Fibroblast of the conjunctiva (primary cell): ENCODE data around the gene ST14.
"Not testable (repeated sequence)": the region's sequence is repeated elsewhere in the genome, so short reads cannot be mapped to it uniquely, and the experiment has no call there.

Experiments
- DNase-seq: peaks from one replicate; pipeline ENCODE4 v3.0.0-alpha.2; 2010; ENCODE audit warnings: low read depth

ST14 gene

DNA sequence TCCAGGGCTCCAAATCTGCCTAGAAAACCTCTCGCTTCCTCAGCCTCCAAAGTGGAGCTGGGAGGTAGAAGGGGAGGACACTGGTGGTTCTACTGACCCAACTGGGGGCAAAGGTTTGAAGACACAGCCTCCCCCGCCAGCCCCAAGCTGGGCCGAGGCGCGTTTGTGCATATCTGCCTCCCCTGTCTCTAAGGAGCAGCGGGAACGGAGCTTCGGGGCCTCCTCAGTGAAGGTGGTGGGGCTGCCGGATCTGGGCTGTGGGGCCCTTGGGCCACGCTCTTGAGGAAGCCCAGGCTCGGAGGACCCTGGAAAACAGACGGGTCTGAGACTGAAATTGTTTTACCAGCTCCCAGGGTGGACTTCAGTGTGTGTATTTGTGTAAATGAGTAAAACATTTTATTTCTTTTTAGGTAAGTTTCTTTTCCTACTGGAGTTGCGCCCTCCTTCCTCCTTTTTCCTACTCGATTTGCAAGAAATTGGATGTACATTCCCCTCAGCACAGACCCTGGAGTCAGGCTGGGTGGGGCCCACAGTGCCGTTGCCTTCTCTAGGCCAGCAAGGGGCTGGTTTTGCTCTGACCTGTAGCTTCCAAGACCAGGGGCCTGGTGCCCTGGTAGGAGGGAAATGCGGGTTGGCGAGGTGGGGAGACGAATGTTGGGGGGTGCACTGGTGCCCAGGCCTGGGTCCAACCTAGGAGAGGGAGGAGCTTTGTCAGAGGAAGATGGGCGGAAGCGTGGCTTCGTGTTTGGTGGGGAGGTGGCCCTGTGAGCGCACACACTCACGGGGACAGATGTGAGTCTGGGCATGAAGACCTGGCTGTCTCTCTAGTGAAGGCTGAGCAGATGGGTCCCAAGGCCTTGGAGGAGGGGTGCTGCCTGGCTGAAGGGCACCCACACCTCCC lies 50.6 kb downstream of the ST14 start:
- DNase-seq: no peak

DNA sequence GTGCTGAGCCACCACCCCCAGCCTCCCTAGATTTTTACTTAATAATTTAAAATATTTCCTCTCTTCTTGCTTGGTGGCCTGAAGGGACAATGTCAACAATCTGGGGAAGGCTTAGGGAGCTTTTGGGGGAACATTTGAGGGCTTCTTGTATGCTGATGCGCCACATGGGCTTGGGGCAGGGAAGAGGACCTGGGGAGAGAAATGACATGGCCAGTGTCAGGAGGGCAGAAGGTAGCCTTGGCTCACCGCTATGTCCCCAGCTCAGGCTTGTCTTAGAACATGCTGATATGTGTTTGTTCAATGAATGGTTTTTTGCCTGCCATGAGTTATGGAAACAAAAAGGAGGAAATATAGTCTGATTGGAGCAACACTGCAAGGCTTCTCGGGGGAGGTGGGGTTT lies 51.6 kb downstream of the ST14 start:
- no peak for DNase-seq

DNA sequence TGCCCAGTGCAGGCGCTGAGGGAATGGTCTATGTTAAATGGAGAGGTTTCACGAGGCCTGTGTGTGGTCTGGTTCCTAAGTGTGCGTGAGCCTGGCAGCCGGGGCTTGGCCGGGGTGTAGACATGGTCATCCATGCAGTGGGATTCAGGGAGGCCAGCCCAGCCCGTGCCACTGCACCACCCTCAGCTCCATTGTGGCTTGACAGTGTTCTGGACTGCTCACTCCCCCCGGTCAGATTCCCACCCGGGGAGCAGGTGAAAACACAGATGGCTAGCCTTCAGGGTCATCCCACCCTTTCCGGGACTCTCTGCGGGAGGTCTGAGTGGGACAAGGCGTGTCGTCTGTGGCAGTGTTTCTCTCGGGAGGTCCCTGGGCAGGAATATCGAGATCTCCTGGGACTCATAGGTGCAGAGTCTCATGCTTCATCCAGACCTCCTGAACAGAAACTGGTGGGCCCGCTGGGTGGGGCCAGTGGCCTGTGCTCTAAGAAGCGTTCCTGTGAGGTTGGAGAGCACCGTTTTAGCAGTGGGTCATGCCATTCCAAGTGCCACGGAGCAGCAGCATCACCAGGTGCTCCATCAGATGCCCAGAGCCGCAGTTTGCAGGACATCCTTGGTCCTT lies 52.3 kb downstream of the ST14 start:
- no peak for DNase-seq

GRCh38 chr11:130212431-130212961 lies 52.9 kb downstream of the ST14 start:
- no peak for DNase-seq

- no peak for DNase-seq
These were observed 53.8 kb downstream of the ST14 start for GRCh38 chr11:130213143-130213978.

- no peak for DNase-seq
These were observed 54.3 kb downstream of the ST14 start for GRCh38 chr11:130213979-130214281.

- DNase-seq: no peak
These were observed 55.4 kb downstream of the ST14 start for GRCh38 chr11:130214861-130215530.

- DNase-seq: no peak
These were observed 56.1 kb downstream of the ST14 start for GRCh38 chr11:130215531-130216220.

DNA sequence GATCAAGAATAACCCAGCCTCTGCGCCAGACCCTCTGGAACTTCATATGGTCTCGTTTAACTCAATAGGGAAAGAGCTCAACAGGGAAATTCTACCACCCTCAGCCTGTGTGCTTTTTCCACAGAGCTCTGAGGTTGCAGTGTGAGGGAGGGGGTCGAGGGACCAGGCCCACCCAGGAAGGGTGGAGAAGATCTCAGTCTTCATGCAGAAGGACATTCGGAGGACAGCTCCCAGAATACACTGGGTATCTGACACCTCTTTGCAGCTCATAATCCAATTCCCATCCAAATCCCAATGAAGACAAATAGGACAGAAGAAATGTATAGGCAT lies 56.6 kb downstream of the ST14 start:
- DNase-seq: no peak

DNA sequence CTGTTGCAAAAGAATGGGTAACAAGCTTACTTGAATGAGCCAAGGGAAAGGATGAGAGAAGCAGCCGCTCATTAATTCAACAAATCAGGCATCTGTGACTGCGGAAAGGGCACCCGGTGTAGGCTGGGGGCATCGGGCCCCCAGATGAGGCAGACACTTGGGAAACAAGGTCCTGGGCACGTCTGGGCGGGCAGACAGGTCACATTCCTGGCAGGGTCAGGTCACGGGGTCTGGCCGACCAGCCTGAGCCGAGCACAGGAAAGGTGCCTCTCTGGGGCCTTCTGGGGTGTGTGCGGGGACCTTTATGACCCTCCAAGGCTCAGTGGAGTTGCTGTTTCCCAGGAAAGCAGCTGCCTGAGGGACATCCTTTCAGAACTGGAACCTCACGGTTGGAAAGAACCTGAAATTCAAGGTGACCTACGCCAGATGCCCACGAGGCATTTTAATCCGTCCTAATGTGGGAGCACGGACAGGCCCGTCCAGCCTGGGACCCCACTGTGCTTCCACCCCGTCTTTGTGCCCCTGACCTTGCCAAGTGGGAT lies 57.1 kb downstream of the ST14 start:
- DNase-seq: no peak

GRCh38 chr11:130217133-130218031 lies 57.8 kb downstream of the ST14 start:
- DNase-seq: peak; percentile 10

GRCh38 chr11:130218501-130219070 lies 59.0 kb downstream of the ST14 start:
- DNase-seq: no peak

DNA sequence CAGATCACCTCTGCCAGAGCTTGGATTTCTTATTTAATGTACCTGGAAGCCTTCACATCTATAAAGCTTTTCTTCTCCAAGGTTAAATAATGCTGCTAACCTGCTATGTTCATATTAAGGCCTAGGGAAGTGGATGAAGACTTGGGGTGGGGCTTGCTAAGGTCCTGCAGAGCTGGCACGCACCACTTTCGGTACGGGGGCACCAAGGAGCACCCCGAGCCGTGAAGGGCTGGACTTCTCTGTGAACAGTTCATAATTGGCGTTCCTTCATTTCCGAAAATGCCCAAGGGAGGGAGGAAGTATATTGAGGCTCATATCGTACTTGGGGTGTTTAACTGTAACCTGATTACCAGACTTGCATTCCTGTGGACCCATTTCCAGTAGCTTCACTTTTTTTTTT lies 59.6 kb downstream of the ST14 start:
- DNase-seq: no peak

DNA sequence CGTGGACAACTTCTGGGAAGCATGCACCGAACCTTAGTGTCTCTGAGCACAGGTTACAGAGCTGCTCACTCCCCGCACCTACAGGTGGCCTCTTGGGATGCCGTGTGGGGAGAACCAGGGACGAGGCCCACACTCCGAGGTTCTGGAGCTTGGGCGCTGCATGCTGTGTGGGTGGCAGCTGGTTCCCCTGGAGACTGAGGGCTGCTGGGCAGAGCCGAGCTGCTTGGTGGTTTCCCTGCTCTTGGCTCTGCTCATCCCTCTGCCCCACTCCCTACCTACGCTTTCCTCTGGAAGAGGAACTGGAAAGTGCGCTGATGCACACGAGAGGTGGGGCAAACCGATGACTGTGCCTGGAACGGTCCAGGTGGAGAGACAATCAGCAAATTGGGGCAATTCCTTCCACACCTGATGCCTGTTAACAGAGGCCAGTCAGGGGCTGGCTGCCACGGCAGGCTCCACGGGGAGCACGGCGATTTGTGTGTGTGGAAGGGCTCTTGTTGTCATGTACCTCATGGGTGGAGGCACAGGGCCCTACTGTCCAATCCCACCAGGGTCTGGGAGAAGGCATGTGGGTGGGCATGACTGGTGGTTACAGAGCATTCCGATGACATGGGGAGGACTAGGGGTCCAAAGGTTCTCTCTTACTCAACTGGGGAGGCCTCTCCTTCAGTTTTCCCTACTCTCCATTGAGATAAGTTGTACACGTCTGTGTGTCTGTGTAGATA lies 60.9 kb downstream of the ST14 start:
- DNase-seq: no peak

- no peak for DNase-seq
These were observed 63.8 kb downstream of the ST14 start for GRCh38 chr11:130223291-130223971.

DNA sequence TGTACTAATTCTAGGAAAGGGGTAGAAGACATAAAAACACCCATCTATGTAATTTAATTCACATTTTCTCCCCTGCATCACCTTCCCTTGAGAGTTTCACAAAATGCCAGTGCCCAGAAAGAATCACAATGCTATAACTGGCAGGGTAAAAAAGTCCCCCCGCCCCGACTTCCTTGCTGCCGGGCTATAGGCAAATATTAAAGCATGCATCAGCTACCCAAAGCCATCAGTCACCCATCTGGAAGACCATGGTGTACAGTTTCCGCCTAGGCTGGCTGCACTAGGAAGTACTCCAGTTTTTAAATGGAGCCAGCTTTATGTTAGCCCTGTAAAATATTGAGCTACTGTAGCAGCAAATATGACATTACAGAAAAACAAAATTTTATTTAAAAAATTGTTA lies 67.8 kb downstream of the ST14 start:
- DNase-seq: no peak

GRCh38 chr11:130233486-130233885 lies 73.9 kb downstream of the ST14 start:
- not testable (repeated sequence) for DNase-seq

DNA sequence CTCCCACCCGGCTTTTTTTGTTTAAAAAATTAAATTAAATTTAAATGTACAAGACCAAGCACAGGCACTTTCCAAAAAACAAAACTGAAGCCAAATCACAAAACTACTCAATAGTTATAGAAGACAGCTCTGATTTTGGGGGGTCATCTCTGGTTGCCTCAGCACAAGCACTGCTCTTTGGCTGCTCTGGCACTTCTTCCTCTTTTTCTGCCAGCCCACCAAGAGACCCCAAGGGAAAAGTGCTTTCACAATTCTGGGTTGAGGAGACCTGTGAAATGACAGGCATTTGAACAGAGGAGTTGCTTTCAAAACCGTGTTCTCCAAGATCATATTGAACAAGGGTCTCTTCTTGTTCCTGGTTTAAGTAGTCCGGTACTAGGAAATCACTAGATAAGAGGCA lies 74.3 kb downstream of the ST14 start:
- not testable (repeated sequence) for DNase-seq

GRCh38 chr11:130234315-130234714 lies 74.7 kb downstream of the ST14 start:
- no peak for DNase-seq
